GM10266 (cell line): Measurements from ENCODE around the gene ANKRD11.
"Not testable (repeated sequence)": the region's sequence is repeated elsewhere in the genome, so short reads cannot be mapped to it uniquely, and the experiment has no call there.

Experiments
- DNase-seq: peaks from one replicate; pipeline ENCODE4 v3.0.0; 2012; ENCODE audit errors: extremely low spot score
- CTCF ChIP-seq: IDR thresholded peaks from 2 replicates; pipeline ENCODE4 v1.5.1; 2012; ENCODE audit warnings: mild to moderate bottlenecking, low read depth; ENCODE audit not compliant: control insufficient read depth, insufficient read depth; ENCODE audit errors: missing control alignments

Gene ANKRD11

GRCh38 chr16:89268987-89269735, 221.2 kb downstream of the ANKRD11 start:
- no peak for DNase-seq
- no peak for TF ChIP-seq CTCF

GRCh38 chr16:89268585-89268984, 221.8 kb downstream of the ANKRD11 start:
- no peak for TF ChIP-seq CTCF
- DNase-seq, result no peak

- not testable (repeated sequence) for DNase-seq
Measured at GRCh38 chr16:89267746-89268145, 222.6 kb downstream of the ANKRD11 start.

DNA sequence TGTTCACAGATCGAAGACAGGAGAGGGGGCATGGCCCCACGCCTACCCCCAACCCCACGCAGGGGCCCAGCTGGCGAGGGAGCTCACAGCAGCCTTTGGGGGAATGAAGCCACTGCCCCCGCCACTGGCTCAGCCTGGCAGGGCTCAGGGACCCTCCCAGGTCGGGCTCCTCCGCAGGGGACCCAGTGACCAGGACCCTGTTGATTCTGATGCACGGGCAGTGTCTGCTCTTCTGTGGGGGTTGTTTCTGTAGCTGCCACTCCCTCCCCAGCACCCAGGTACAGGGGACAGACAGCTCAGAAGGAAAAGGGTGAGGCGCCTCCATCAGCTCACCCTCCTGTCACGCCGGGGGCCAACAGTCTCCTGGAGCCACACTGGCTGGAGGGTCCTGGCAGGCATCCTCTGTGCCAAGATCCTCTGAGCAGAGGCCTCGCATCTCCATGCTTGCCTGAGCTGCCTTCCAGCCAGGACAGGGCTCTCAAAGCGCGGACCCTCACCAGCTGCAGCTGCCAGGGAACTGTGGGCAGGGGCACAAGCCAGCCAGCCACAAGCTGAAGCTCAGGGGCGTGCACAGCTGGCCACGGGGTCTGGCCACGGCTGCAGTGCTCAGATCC, 223.7 kb downstream of the ANKRD11 start:
- no peak for TF ChIP-seq CTCF
- no peak for DNase-seq

DNA sequence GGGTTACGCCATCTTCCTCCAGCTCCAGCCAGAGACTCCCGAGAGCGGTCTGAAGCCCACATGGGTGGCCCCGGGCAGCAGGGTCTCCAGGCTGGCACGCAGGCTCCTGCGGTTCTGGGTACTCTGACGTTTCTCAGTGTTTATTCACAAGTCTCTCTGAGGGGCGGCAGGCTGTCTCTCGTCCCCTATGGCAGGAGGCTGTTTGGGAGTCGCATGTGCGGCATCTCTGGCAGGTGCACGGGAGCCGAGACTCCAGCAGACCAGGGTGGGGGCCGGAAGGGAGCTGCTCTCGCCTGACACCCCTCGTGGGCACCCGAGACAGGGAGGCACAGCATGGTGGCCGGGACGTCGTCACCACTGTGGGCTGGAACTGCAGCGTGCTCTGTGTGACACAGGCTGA, 224.7 kb downstream of the ANKRD11 start:
- TF ChIP-seq CTCF, result no peak
- DNase-seq, result no peak

GRCh38 chr16:89264800-89265550, 225.4 kb downstream of the ANKRD11 start:
- DNase-seq, result no peak
- TF ChIP-seq CTCF, result no peak

DNA sequence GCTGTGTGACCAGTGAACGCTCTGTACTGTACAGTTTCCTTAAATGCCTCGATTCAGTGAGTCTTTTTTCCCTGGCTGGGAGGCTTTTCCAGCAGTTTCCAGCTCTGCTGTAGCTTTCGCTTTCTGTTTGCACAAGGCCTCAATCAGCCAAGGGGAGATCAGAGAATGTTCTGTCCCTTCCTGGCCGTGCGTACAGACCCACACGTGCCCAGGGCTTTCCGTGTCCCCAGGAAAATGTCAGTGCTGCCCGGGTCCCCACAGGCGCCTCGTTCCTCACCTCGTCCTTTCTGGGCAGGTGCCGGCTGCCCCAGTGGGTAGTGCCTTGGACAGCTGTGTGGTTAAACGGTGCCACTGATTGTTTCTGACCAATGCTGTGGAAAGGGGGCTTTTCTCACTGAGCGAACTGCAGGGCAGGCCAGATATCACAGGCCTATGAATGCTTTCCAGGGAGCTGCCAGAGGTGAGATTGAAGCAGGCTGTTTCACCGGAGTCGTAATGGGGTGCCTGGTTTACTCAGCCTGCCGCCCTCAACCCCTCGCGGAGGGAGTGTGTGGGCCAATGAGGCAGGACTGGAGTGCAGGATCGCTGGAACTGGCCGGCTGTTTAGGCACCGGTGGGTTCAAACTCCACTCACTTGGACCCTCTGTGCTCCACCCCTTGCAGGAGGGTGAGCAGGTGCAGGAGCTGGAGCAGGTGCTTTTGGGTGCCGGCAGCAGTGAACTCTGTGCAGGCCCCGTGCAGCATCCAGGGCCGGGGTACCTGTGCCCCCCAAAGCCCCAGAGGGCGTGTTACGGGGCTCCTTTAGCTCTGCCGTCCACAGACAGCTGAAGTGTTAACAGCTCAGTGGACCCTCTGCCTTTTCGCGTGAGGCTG, 228.4 kb downstream of the ANKRD11 start:
- no peak for TF ChIP-seq CTCF
- DNase-seq, result no peak

GRCh38 chr16:89259901-89260300, 230.5 kb downstream of the ANKRD11 start:
- DNase-seq, result not testable (repeated sequence)
